Non-pigmented ciliary epithelial cell (primary cell): ENCODE results near the gene RPS27L.
"Not testable (repeated sequence)": the region's sequence is repeated elsewhere in the genome, so short reads cannot be mapped to it uniquely, and the experiment has no call there.

Experiments
- DNase-seq: peaks from one replicate; pipeline ENCODE4 v3.0.0-alpha.2; 2010; ENCODE audit warnings: low read depth

RPS27L gene

GRCh38 chr15:63098901-63099300, 58.4 kb downstream of the RPS27L start:
- DNase-seq, result not testable (repeated sequence)
